IPS-18a (cell line): ENCODE measurements around the gene ABHD8.
A peak's percentile ranks its signal among the peaks of the same experiment; 100 is the strongest.

Source experiments
- H3K27ac ChIP-seq: one replicate; pipeline ENCODE4 v1.5.1; 2013; ENCODE audit warnings: low read length
- H3K27me3 ChIP-seq: one replicate; pipeline ENCODE4 v1.6.1; 2013; ENCODE audit warnings: mild to moderate bottlenecking, low read length; ENCODE audit not compliant: control insufficient read depth, insufficient read depth
- H3K36me3 ChIP-seq: one replicate; pipeline ENCODE4 v1.6.1; 2013; ENCODE audit warnings: low read depth, low read length; ENCODE audit not compliant: control insufficient read depth
- H3K4me1 ChIP-seq: one replicate; pipeline ENCODE4 v1.6.1; 2013; ENCODE audit warnings: low read depth, low read length; ENCODE audit not compliant: control insufficient read depth
- H3K4me3 ChIP-seq: one replicate; pipeline ENCODE4 v1.5.1; 2013; ENCODE audit warnings: low read length
- H3K9ac ChIP-seq: one replicate; pipeline ENCODE4 v1.6.1; 2013; ENCODE audit warnings: mild to moderate bottlenecking, low read length, moderate library complexity
- H3K9me3 ChIP-seq: one replicate; pipeline ENCODE4 v1.6.1; 2013; ENCODE audit warnings: low read depth, low read length; ENCODE audit not compliant: control insufficient read depth

ABHD8 gene

DNA sequence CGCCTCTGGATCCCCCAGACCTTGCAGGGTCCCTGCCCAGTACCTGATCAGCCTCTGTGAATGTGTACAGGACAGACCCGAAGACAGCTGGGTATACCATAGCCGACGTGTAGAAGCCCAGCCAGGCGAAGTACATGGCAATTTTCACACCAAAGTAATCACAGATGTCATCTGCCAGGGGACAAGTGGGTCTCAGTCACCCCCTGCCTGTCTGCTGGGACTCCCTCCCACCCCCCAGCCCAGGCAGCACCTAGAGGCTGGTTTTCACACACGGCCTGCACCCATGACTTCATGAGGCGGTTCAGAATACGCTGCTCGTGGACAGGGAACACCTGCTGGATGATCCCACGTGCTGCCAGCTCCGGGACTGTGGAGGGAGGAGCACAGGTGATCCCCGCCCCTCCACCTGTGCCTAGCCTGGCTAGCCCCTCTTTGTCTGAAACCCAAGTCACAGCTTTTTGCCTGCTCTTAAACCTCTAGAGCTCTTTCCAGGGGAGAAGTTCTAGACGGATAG, 27.9 kb upstream of the ABHD8 start:
- H3K27ac ChIP-seq, result no peak overlapping the region
- no peaks in the 10 kb centered on the region for H3K9me3 ChIP-seq
- peaks cover 3% of the 10 kb centered on the region for H3K4me1 ChIP-seq
- H3K9ac ChIP-seq, result no peak overlapping the region
- H3K36me3 ChIP-seq, result no peaks in the 10 kb centered on the region
- peaks cover 9% of the 10 kb centered on the region for H3K27me3 ChIP-seq
- H3K4me3 ChIP-seq, result no peak overlapping the region

GRCh38 chr19:17330262-17331044, 27.2 kb upstream of the ABHD8 start:
- Histone ChIP-seq H3K9me3 (no peaks in the 10 kb centered on the region), H3K36me3 (no peaks in the 10 kb centered on the region), H3K27ac (no peak overlapping the region), H3K9ac (no peak overlapping the region), H3K4me1 (peaks cover 3% of the 10 kb centered on the region), H3K4me3 (no peak overlapping the region), H3K27me3 (peaks cover 9% of the 10 kb centered on the region)

GRCh38 chr19:17329366-17330261, 26.4 kb upstream of the ABHD8 start:
- H3K9me3 ChIP-seq, result no peaks in the 10 kb centered on the region

GRCh38 chr19:17328517-17329365, 25.5 kb upstream of the ABHD8 start:
- Histone ChIP-seq H3K4me1 (peaks cover 1% of the 10 kb centered on the region), H3K36me3 (no peaks in the 10 kb centered on the region), H3K9ac (peak overlapping the region; percentile 79), H3K9me3 (no peaks in the 10 kb centered on the region), H3K27me3 (peaks cover 9% of the 10 kb centered on the region), H3K27ac (no peak overlapping the region), H3K4me3 (peak overlapping the region; percentile 77)

More at GRCh38 chr19:17329366-17330261, 26.4 kb upstream of the ABHD8 start:
- peaks cover 9% of the 10 kb centered on the region for H3K27me3 ChIP-seq
- H3K36me3 ChIP-seq, result no peaks in the 10 kb centered on the region
- no peak overlapping the region for H3K9ac ChIP-seq
- peaks cover 3% of the 10 kb centered on the region for H3K4me1 ChIP-seq
- H3K27ac ChIP-seq, result no peak overlapping the region
- H3K4me3 ChIP-seq, result no peak overlapping the region

DNA sequence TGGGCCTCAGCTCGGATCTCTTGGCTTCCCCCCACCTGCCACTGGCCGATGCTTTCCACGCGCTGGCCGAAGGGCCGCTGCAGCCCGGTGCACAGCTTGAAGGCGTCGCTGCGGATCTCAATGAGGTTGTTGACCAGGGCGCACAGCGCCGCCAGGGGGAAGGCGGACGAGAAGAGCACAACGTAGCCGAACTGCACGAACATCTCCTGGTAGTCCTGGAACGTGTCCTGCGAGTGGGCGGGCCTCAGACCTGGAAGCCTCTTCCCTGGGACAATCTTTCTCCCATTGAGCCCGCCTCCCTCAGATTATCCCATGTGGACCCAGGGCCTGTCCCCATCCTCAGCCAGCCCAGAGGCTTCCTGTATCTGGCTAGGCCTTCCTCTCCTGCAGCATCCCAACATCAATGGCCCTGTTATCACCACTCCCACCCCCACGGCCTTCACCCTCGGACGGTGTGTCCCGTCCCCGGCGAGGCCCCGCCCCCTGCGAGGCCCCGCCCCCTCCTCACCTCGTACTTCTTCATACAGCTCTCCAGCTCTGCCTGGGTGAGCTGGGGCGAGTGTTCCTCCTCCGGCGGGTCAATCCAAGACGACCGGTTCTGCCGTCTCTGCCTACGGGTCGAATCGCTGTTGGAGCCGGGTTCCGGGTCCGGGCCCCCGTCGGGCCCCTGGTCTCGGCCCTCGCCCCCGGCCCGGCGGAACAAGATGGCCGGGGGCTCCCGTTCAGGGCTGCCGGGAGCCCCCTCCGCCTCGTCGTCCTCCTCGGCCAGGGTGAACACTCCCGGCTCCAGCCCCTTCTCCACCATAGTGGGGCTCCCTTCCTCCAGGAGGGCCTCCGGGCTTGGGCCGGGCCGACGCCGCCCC, 24.7 kb upstream of the ABHD8 start:
- Histone ChIP-seq H3K4me3 (peak overlapping the region; percentile 77), H3K27ac (no peak overlapping the region)

GRCh38 chr19:17327068-17327653, 23.9 kb upstream of the ABHD8 start:
- Histone ChIP-seq H3K27me3 (peaks cover 9% of the 10 kb centered on the region), H3K9ac (no peak overlapping the region), H3K36me3 (no peaks in the 10 kb centered on the region)

More for the DNA sequence above, 24.7 kb upstream of the ABHD8 start:
- Histone ChIP-seq H3K36me3 (no peaks in the 10 kb centered on the region), H3K9me3 (no peaks in the 10 kb centered on the region), H3K4me1 (no peaks in the 10 kb centered on the region), H3K27me3 (peaks cover 9% of the 10 kb centered on the region), H3K9ac (peak overlapping the region; percentile 79)

GRCh38 chr19:17326595-17326966, 23.4 kb upstream of the ABHD8 start:
- Histone ChIP-seq H3K27me3 (peaks cover 9% of the 10 kb centered on the region), H3K9me3 (no peaks in the 10 kb centered on the region), H3K36me3 (peaks cover 4% of the 10 kb centered on the region), H3K9ac (no peak overlapping the region), H3K4me1 (no peaks in the 10 kb centered on the region), H3K27ac (no peak overlapping the region), H3K4me3 (no peak overlapping the region)

More at GRCh38 chr19:17327068-17327653, 23.9 kb upstream of the ABHD8 start:
- H3K27ac ChIP-seq, result no peak overlapping the region
- no peaks in the 10 kb centered on the region for H3K4me1 ChIP-seq
- H3K9me3 ChIP-seq, result no peaks in the 10 kb centered on the region
- H3K4me3 ChIP-seq, result peak overlapping the region; percentile 77

DNA sequence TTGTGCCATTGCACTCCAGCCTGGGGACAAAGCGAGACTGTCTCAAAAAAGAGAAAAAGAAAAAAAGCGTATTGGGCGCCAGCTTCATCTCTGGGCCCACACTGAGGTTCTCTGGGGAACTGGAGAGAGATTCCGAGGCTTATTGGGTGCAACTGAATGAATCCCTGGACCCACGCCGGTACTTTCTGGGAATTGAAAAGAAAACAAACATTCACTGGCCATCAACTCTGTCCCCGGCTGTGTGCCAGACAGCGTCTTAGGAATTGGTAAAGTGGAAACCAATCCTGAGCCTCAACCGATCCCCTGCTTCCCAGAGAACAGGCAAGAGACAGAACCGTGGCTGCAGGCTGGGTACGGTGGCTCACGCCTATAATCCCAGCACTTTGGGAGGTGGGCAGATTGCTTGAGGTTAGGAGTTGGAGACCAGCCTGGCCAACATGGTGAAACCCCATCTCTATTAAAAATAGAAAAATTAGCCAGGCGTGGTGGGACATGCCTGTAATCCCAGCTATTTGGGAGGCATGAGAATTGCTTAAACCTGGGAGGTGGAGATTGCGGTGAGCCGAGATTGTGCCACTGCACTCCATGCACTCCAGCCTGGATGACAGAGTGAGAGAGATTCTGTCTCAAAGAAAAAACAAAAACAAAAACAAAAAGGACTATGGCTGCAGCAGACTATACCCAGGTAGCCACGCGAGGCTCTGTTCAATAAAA, 22.8 kb upstream of the ABHD8 start:
- no peaks in the 10 kb centered on the region for H3K9me3 ChIP-seq
- H3K4me3 ChIP-seq, result no peak overlapping the region
- H3K36me3 ChIP-seq, result peaks cover 7% of the 10 kb centered on the region
- no peaks in the 10 kb centered on the region for H3K4me1 ChIP-seq
- no peak overlapping the region for H3K27ac ChIP-seq
- peaks cover 9% of the 10 kb centered on the region for H3K27me3 ChIP-seq
- H3K9ac ChIP-seq, result no peak overlapping the region

GRCh38 chr19:17325133-17325532, 21.9 kb upstream of the ABHD8 start:
- no peak overlapping the region for H3K27ac ChIP-seq
- no peaks in the 10 kb centered on the region for H3K4me1 ChIP-seq
- H3K4me3 ChIP-seq, result no peak overlapping the region
- H3K27me3 ChIP-seq, result peaks cover 9% of the 10 kb centered on the region
- H3K36me3 ChIP-seq, result peaks cover 13% of the 10 kb centered on the region
- H3K9ac ChIP-seq, result no peak overlapping the region
- H3K9me3 ChIP-seq, result no peaks in the 10 kb centered on the region
